Thyroid gland (tissue), 4 donors: Measurements from ENCODE around the gene PPP3CB.

ENCODE experiments used
- CTCF ChIP-seq, 6 experiments: fragments of 200-600 bp in 3 of 6; fragments of 450-650 bp in 3 of 6; sonication (generic) in 3 of 6; IDR thresholded peaks; one replicate each; pipeline ENCODE4 v1.5.1; 2016 to 2019; ENCODE audit warnings: antibody characterized with exemption in 6 of 6, mild to moderate bottlenecking in 2 of 6, inconsistent platforms in 1 of 6, moderate library complexity in 1 of 6
- POLR2A ChIP-seq, 2 donors: fragments of 450-650 bp; IDR thresholded peaks; one replicate each; pipeline ENCODE4 v1.6.1; 2017; ENCODE audit warnings: antibody characterized with exemption in 2 of 2, mild to moderate bottlenecking in 2 of 2, moderate library complexity in 1 of 2

GRCh38 chr10:73405556-73405955 is 90.3 kb downstream of the PPP3CB start:
- TF ChIP-seq CTCF (IDR thresholded peaks at IDR 0.05) = no peak
- no peak for TF ChIP-seq POLR2A (IDR thresholded peaks at IDR 0.05)
